Heart right ventricle (tissue), 16 donors: Measurements from ENCODE around the gene THSD4. TPM values are rescaled to one million over a fixed set of nuclear protein-coding genes. Genes with fewer than 3 reads are reported as not detected.
A peak's percentile ranks its signal among the peaks of the same experiment; 100 is the strongest.

Experiments used
- ATAC-seq, 8 donors: fragments of 200-7000 bp; cut with Tn5 transposase; one replicate each; pipeline ENCODE4 v1.9.1; 2020; ENCODE audit warnings: mild to moderate bottlenecking in 8 of 8, moderate library complexity in 8 of 8, moderate number of reproducible peaks in 1 of 8
- DNase-seq, 2 donors: peaks; one replicate each; pipeline ENCODE4 v3.0.0-alpha.2; 2020
- H3K27ac ChIP-seq, 10 donors: fragments of 200-600 bp; sonication (generic) in 2 of 10; one replicate each; pipeline versions ENCODE4 v1.5.0 to v1.8.0; 2020 to 2022; ENCODE audit warnings: mild to moderate bottlenecking in 3 of 10
- H3K27me3 ChIP-seq, 7 donors: fragments of 200-600 bp; one replicate each; pipeline ENCODE4 v1.8.0; 2021 to 2022; ENCODE audit warnings: mild to moderate bottlenecking in 2 of 7
- H3K36me3 ChIP-seq, 9 donors: fragments of 200-600 bp; sonication (generic) in 1 of 9; one replicate each; pipeline versions ENCODE4 v1.5.0 to v1.8.0; 2020 to 2022; ENCODE audit warnings: mild to moderate bottlenecking in 2 of 9
- H3K4me1 ChIP-seq, 9 donors: fragments of 200-600 bp; sonication (generic) in 1 of 9; one replicate each; pipeline versions ENCODE4 v1.5.0 to v1.8.0; 2020 to 2022; ENCODE audit warnings: mild to moderate bottlenecking in 4 of 9
- H3K4me3 ChIP-seq, 10 donors: fragments of 200-600 bp; sonication (generic) in 2 of 10; one replicate each; pipeline versions ENCODE4 v1.5.0 to v1.8.0; 2020 to 2022; ENCODE audit warnings: mild to moderate bottlenecking in 7 of 10, moderate library complexity in 2 of 10
- H3K9me3 ChIP-seq, 11 donors: fragments of 200-600 bp in 10 of 11; sonication (generic) in 2 of 11; one replicate each; pipeline versions ENCODE4 v1.5.0 to v1.8.0; 2013 to 2022; ENCODE audit warnings: mild to moderate bottlenecking in 2 of 11, control low read depth in 1 of 11, moderate library complexity in 1 of 11
- WGBS, 2 donors: extraction: QIAGEN DNeasy Blood & Tissue Kit; methylation state at CpG; one replicate each; pipeline ENCODE4 v1.1.7; 2013; ENCODE audit warnings: inconsistent platforms in 1 of 2; 5-methylcytosine and 5-hydroxymethylcytosine counted together
- intact Hi-C, 10 donors: fragments of 100-400 bp; cut with DNase I; formaldehyde crosslinking; loops; one replicate each; pipeline versions ENCODE4 v1.11.1 to v1.14.2; 2022
- polyA plus RNA-seq, 2 donors: library from polyadenylated mRNA; stranded (reverse); fragments of 200-250 nt; gene quantifications; one replicate each; pipeline ENCODE4 v1.2.3, GENCODE V29; 2013
- total RNA-seq, 10 donors: library from RNA; stranded (reverse); fragmentation: NEBNext Ultra II Directional in 3 of 10; extraction: Animal tissue kit (Norgen Biotek cat#: 25700) in 3 of 10; gene quantifications; one replicate each; pipeline versions ENCODE4 v1.2.1 to v1.2.4, GENCODE V29; 2021 to 2023
- TF ChIP-seq, protein P1 (sequence below), 9 donors: fragments of 200-600 bp; sonication (generic) in 2 of 9; IDR thresholded peaks; one replicate each; pipeline versions ENCODE4 v1.5.0 to v1.8.0; 2021 to 2022; ENCODE audit warnings: antibody characterized with exemption in 9 of 9, mild to moderate bottlenecking in 5 of 9, moderate library complexity in 1 of 9
- donor health status: Arrhythmogenic right ventricular cardiomyopathy.
- donor health status: ischemic (EF 13 %, LVEDD 7.1; RV severe dilation, severe dysfunction).
- donor health status: healthy with polysubstance abuse.
- donor health status: DM: no; HTN: yes; CAD: no.
- donor health status: DM: no; HTN: no; CAD: no.
- donor health status: ischemic (EF 25% LVEDD 6.9; RV normal size, moderate dysfunction).
- donor health status: ischemic (EF 25% LVEDD 5.7; RV mildly dilated, moderate dysfunction).
- donor health status: healthy.
- donor health status: DM: yes; HTN: yes; CAD: no.
- donor health status: Ischemic cardiomyopathy.
- donor health status: ischemic (EF 35%, LVEDD 5.7; RV mildly dilated, moderate dysfunction).
- donor health status: nonischemic (EF 11% LVEDD 7.7; RV severe dilation, severe dysfunction).
- donor health status: DM: yes; HTN: yes; CAD: no.
- donor health status: PGD.
- donor health status: ischemic (EF 29% LVEDD 5.4; RV normal size, mild dysfunction).
- donor health status: nonischemic (EF 23%, LVEDD 6.1; RV moderate dilation, normal function).

THSD4 gene
- total and polyA plus RNA-seq, 12 donors, result 20.8 to 212 (median 139) TPM

DNA sequence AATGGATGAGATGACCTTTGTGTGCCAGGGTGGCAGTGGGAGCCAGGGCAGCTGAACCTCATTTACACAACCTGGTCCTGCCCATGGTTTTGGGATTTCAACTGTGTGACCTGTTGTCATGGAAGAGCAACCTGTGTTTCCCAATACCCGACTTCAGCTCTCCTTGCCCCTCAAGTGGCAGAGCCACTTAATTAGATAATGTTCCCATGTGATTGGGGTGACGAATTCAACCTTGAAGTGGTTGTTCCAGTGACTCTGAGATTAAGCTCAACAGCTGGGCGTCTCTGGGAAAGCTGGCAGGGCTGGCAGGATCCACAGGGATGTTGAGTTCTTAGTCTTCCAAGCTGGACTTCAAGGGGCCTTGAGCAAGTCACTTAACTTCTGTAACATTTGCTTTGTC is 71.0 kb downstream of the THSD4 start:
- peak; percentile 40 to 43 for DNase-seq

DNA sequence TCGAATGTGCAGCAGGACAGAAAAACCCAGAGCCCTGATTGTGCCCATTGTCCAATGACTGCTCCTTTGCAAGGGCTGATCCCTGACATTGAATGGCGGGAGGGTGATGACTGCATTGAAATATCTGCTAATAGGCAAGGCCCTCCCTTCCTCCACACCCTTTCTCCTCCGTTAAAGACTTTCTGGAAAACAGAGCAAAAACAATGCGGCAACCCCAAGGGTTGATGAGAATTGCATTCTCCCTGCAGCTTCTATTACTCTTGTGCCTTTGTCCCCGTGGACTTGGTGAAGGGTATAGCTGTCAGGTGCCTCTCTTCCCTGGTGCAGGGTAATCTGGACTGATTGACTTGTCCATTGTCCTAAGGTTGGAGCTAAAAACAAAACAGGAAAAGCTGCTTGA is 71.8 kb downstream of the THSD4 start:
- Histone ChIP-seq H3K27me3 (no peaks in the 10 kb centered on the region), H3K4me3 (no peak overlapping the region), H3K27ac (peak overlapping the region in 7 of 10 donors; percentile 11 to 82 (median 76)), H3K4me1 (peaks cover 0 to 46% (median 13%) of the 10 kb centered on the region in 9 donors), H3K9me3 (no peaks in the 10 kb centered on the region), H3K36me3 (peaks cover 0 to 8% (median 0%) of the 10 kb centered on the region in 9 donors)
- TF ChIP-seq, protein P1, sequence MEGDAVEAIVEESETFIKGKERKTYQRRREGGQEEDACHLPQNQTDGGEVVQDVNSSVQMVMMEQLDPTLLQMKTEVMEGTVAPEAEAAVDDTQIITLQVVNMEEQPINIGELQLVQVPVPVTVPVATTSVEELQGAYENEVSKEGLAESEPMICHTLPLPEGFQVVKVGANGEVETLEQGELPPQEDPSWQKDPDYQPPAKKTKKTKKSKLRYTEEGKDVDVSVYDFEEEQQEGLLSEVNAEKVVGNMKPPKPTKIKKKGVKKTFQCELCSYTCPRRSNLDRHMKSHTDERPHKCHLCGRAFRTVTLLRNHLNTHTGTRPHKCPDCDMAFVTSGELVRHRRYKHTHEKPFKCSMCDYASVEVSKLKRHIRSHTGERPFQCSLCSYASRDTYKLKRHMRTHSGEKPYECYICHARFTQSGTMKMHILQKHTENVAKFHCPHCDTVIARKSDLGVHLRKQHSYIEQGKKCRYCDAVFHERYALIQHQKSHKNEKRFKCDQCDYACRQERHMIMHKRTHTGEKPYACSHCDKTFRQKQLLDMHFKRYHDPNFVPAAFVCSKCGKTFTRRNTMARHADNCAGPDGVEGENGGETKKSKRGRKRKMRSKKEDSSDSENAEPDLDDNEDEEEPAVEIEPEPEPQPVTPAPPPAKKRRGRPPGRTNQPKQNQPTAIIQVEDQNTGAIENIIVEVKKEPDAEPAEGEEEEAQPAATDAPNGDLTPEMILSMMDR (IDR thresholded peaks at IDR 0.05), result no peak
- ATAC-seq, result no peak
- intact Hi-C loops, result loop anchor here in 2 of 10 donors (5.0 to 10.0 kb wide), 2 partner anchors 62 to 70 kb away; partner anchors contain the start of gene THSD4 (in 1 of the 2)
- 72 to 74% methylated on average over 5 of the region's 5 CpGs for WGBS, 2 donors
- DNase-seq, result no peak

More for the DNA sequence above, 71.0 kb downstream of the THSD4 start:
- H3K4me3 ChIP-seq, result no peak overlapping the region
- no peaks in the 10 kb centered on the region for H3K27me3 ChIP-seq
- no peaks in the 10 kb centered on the region for H3K9me3 ChIP-seq
- H3K27ac ChIP-seq, result peak overlapping the region in 9 of 10 donors; percentile 42 to 82 (median 72)
- TF ChIP-seq, protein P1 (IDR thresholded peaks at IDR 0.05), result no peak
- peaks cover 0 to 50% (median 14%) of the 10 kb centered on the region in 9 donors for H3K4me1 ChIP-seq
- ATAC-seq, result peak; percentile 66 to 92 (median 83)
- WGBS, 2 donors, result 26 to 38% methylated on average over 3 of the region's 3 CpGs
- peaks cover 0 to 8% (median 0%) of the 10 kb centered on the region in 9 donors for H3K36me3 ChIP-seq
- intact Hi-C loops, result loop anchor here in 2 of 10 donors (5.0 to 10.0 kb wide), 2 partner anchors 61 to 69 kb away; partner anchors contain the start of gene THSD4 (in 1 of the 2)

GRCh38 chr15:71187526-71187925 is 72.3 kb downstream of the THSD4 start:
- Histone ChIP-seq H3K27ac (peak overlapping the region in 7 of 10 donors; percentile 11 to 82 (median 76)), H3K4me3 (no peak overlapping the region), H3K27me3 (no peaks in the 10 kb centered on the region), H3K36me3 (peaks cover 0 to 8% (median 0%) of the 10 kb centered on the region in 9 donors), H3K4me1 (peaks cover 0 to 46% (median 13%) of the 10 kb centered on the region in 9 donors), H3K9me3 (no peaks in the 10 kb centered on the region)
- 81 to 82% methylated on average over 5 of the region's 5 CpGs for WGBS, 2 donors
- ATAC-seq, result no peak
- intact Hi-C loops, result loop anchor here in 2 of 10 donors (5.0 to 10.0 kb wide), 2 partner anchors 63 to 70 kb away; partner anchors contain the start of gene THSD4 (in 1 of the 2)
- DNase-seq, result no peak
- TF ChIP-seq, protein P1 (IDR thresholded peaks at IDR 0.05), result no peak

GRCh38 chr15:71189718-71190117 is 74.4 kb downstream of the THSD4 start:
- Histone ChIP-seq H3K36me3 (peaks cover 0 to 8% (median 0%) of the 10 kb centered on the region in 9 donors), H3K27me3 (no peaks in the 10 kb centered on the region), H3K9me3 (no peaks in the 10 kb centered on the region), H3K4me1 (peaks cover 0 to 37% (median 13%) of the 10 kb centered on the region in 9 donors), H3K27ac (no peak overlapping the region), H3K4me3 (no peak overlapping the region)
- no peak for ATAC-seq
- no peak for DNase-seq
- WGBS, 2 donors, result 87 to 89% methylated on average over 6 of the region's 6 CpGs
- TF ChIP-seq, protein P1 (IDR thresholded peaks at IDR 0.05), result no peak
- intact Hi-C loops, result loop anchor here in 2 of 10 donors (5.0 to 10.0 kb wide), 2 partner anchors 65 to 72 kb away; partner anchors contain the start of gene THSD4 (in 1 of the 2)
